Measurements from ENCODE around the gene TMEM236.
"Not testable (repeated sequence)": the region's sequence is repeated elsewhere in the genome, so short reads cannot be mapped to it uniquely, and the experiment has no call there.

TMEM236 gene

GRCh38 chr10:17751781-17752445 is at the start of gene TMEM236:
Gene TMEM236 (plus strand): TSS chr10:17752201. CDS start chr10:17752296, 95 bp downstream.
- no peak for DNase-seq (ENCODE audit: low read depth, low spot score)

GRCh38 chr10:17703706-17704105 is 48.3 kb upstream of the TMEM236 start:
- DNase-seq (ENCODE audit: low read depth, low spot score) = no peak

- no peak for DNase-seq (ENCODE audit: low read depth, low spot score)
Observed at GRCh38 chr10:17708821-17709220, 43.2 kb upstream of the TMEM236 start.

- DNase-seq (ENCODE audit: low read depth, low spot score) = no peak
Observed at GRCh38 chr10:17709492-17709891, 42.5 kb upstream of the TMEM236 start.

- DNase-seq (ENCODE audit: low read depth, low spot score) = no peak
Observed at GRCh38 chr10:17710181-17710580, 41.8 kb upstream of the TMEM236 start.

- DNase-seq (ENCODE audit: low read depth, low spot score) = no peak
Observed at GRCh38 chr10:17712053-17712452, 39.9 kb upstream of the TMEM236 start.

GRCh38 chr10:17712717-17713471 is 39.1 kb upstream of the TMEM236 start:
- DNase-seq (ENCODE audit: low read depth, low spot score) = no peak

GRCh38 chr10:17713758-17714157 is 38.2 kb upstream of the TMEM236 start:
- DNase-seq (ENCODE audit: low read depth, low spot score) = no peak

- DNase-seq (ENCODE audit: low read depth, low spot score) = no peak
Observed at GRCh38 chr10:17716161-17716560, 35.8 kb upstream of the TMEM236 start.

- DNase-seq (ENCODE audit: low read depth, low spot score) = not testable (repeated sequence)
Observed at GRCh38 chr10:17722317-17723014, 29.5 kb upstream of the TMEM236 start.

GRCh38 chr10:17725703-17726102 is 26.3 kb upstream of the TMEM236 start:
- DNase-seq (ENCODE audit: low read depth, low spot score) = no peak

GRCh38 chr10:17729630-17730029 is 22.4 kb upstream of the TMEM236 start:
- DNase-seq (ENCODE audit: low read depth, low spot score) = no peak

- no peak for DNase-seq (ENCODE audit: low read depth, low spot score)
Observed at GRCh38 chr10:17730667-17731066, 21.3 kb upstream of the TMEM236 start.

- no peak for DNase-seq (ENCODE audit: low read depth, low spot score)
Observed at GRCh38 chr10:17731331-17732020, 20.5 kb upstream of the TMEM236 start.

GRCh38 chr10:17733620-17734019 is 18.4 kb upstream of the TMEM236 start:
- no peak for DNase-seq (ENCODE audit: low read depth, low spot score)

GRCh38 chr10:17734432-17735080 is 17.4 kb upstream of the TMEM236 start:
- no peak for DNase-seq (ENCODE audit: low read depth, low spot score)

- no peak for DNase-seq (ENCODE audit: low read depth, low spot score)
Observed at GRCh38 chr10:17735166-17735941, 16.6 kb upstream of the TMEM236 start.

GRCh38 chr10:17736223-17736622 is 15.8 kb upstream of the TMEM236 start:
- no peak for DNase-seq (ENCODE audit: low read depth, low spot score)

GRCh38 chr10:17737027-17737965 is 14.7 kb upstream of the TMEM236 start:
- no peak for DNase-seq (ENCODE audit: low read depth, low spot score)

- DNase-seq (ENCODE audit: low read depth, low spot score) = no peak
Observed at GRCh38 chr10:17740668-17741067, 11.3 kb upstream of the TMEM236 start.

Measured in smooth muscle cell of the brain vasculature (primary cell).